Mesenchymal stem cell (in vitro differentiated cells and primary cell): ENCODE measurements around the gene TBC1D3B.
A peak's percentile ranks its signal among the peaks of the same experiment; 100 is the strongest.

Experiments
- DNase-seq: peaks from one replicate; pipeline ENCODE4 v3.0.0-alpha.2; 2013
- H2AFZ ChIP-seq: one replicate; pipeline ENCODE4 v1.6.1; 2013; ENCODE audit warnings: low read depth, mild to moderate bottlenecking, control low read depth, inconsistent platforms, low read length, moderate library complexity
- H2AK5ac ChIP-seq: 2 replicates; pipeline ENCODE4 v1.6.1; 2013; ENCODE audit warnings: low read length, moderate library complexity, mild to moderate bottlenecking, inconsistent platforms; ENCODE audit not compliant: severe bottlenecking
- H2BK120ac ChIP-seq: one replicate; pipeline ENCODE4 v1.6.1; 2013; ENCODE audit warnings: low read depth, mild to moderate bottlenecking, inconsistent platforms, low read length, moderate library complexity
- H2BK12ac ChIP-seq, 2 experiments: one replicate each; pipeline ENCODE4 v1.6.1; 2013; ENCODE audit warnings: inconsistent platforms in 2 of 2, low read length in 2 of 2, mild to moderate bottlenecking in 2 of 2, moderate library complexity in 2 of 2, control low read depth in 1 of 2
- H2BK15ac ChIP-seq: one replicate; pipeline ENCODE4 v1.6.1; 2013; ENCODE audit warnings: mild to moderate bottlenecking, low read depth, inconsistent platforms; ENCODE audit not compliant: poor library complexity, severe bottlenecking
- H2BK5ac ChIP-seq: 2 replicates; pipeline ENCODE4 v1.6.1; 2013; ENCODE audit warnings: low read depth, mild to moderate bottlenecking, low read length, control low read depth, inconsistent platforms; ENCODE audit not compliant: poor library complexity, severe bottlenecking
- H3K14ac ChIP-seq, 2 experiments: one replicate each; pipeline ENCODE4 v1.6.1; 2013; ENCODE audit warnings: inconsistent platforms in 2 of 2, low read length in 2 of 2, control low read depth in 1 of 2, mild to moderate bottlenecking in 1 of 2, moderate library complexity in 1 of 2
- H3K18ac ChIP-seq, 2 experiments: one replicate each; pipeline ENCODE4 v1.6.1; 2013; ENCODE audit warnings: inconsistent platforms in 2 of 2, low read length in 2 of 2, control low read depth in 1 of 2, low read depth in 1 of 2, mild to moderate bottlenecking in 1 of 2
- H3K23ac ChIP-seq, 2 experiments: one replicate each; pipeline ENCODE4 v1.6.1; 2013; ENCODE audit warnings: inconsistent platforms in 2 of 2, low read length in 2 of 2, mild to moderate bottlenecking in 2 of 2, moderate library complexity in 2 of 2, control low read depth in 1 of 2
- H3K27ac ChIP-seq: 2 replicates; pipeline ENCODE4 v1.5.1; 2013; ENCODE audit warnings: mild to moderate bottlenecking, moderate library complexity, low read length, control low read depth, inconsistent platforms; ENCODE audit not compliant: poor library complexity, severe bottlenecking
- H3K27me3 ChIP-seq, 2 experiments: 2 replicates each; pipeline versions ENCODE4 v1.6.1 to v1.7.0; 2013; ENCODE audit warnings: low read length in 2 of 2, mild to moderate bottlenecking in 2 of 2, moderate library complexity in 2 of 2, control low read depth in 1 of 2, inconsistent platforms in 1 of 2; ENCODE audit not compliant: control insufficient read depth in 1 of 2, insufficient read depth in 1 of 2
- H3K36me3 ChIP-seq, 2 experiments: 2 replicates each; pipeline versions ENCODE4 v1.6.1 to v1.7.0; 2013; ENCODE audit warnings: low read length in 2 of 2, control low read depth in 1 of 2, inconsistent platforms in 1 of 2, low read depth in 1 of 2, mild to moderate bottlenecking in 1 of 2; ENCODE audit not compliant: insufficient read depth in 2 of 2, control insufficient read depth in 1 of 2
- H3K4ac ChIP-seq, 2 experiments: one replicate each; pipeline ENCODE4 v1.6.1; 2013; ENCODE audit warnings: inconsistent platforms in 2 of 2, low read length in 2 of 2, mild to moderate bottlenecking in 2 of 2, moderate library complexity in 2 of 2, control low read depth in 1 of 2, low read depth in 1 of 2
- H3K4me1 ChIP-seq: 2 replicates; pipeline ENCODE4 v1.6.1; 2013; ENCODE audit warnings: low read depth, low read length, control low read depth; ENCODE audit not compliant: control insufficient read depth, insufficient read depth
- H3K4me2 ChIP-seq: 2 replicates; pipeline ENCODE4 v1.6.1; 2013; ENCODE audit warnings: low read length, mild to moderate bottlenecking, inconsistent platforms; ENCODE audit not compliant: poor library complexity, severe bottlenecking
- H3K4me3 ChIP-seq, 2 experiments: 2 replicates each; pipeline versions ENCODE4 v1.5.1 to v1.7.0; 2013; ENCODE audit warnings: low read length in 2 of 2, mild to moderate bottlenecking in 2 of 2, control low read depth in 1 of 2, low read depth in 1 of 2; ENCODE audit not compliant: insufficient read depth in 1 of 2
- H3K79me1 ChIP-seq: replicated peaks from 2 replicates; pipeline ENCODE4 v1.6.1; 2013; ENCODE audit warnings: mild to moderate bottlenecking, control low read depth, low read length, inconsistent platforms; ENCODE audit not compliant: poor library complexity, severe bottlenecking
- H3K9ac ChIP-seq: 2 replicates; pipeline ENCODE4 v1.7.0; 2013; ENCODE audit warnings: mild to moderate bottlenecking, low read length, moderate library complexity
- H3K9me3 ChIP-seq: 2 replicates; pipeline ENCODE4 v1.7.0; 2013; ENCODE audit warnings: mild to moderate bottlenecking, low read length; ENCODE audit not compliant: control insufficient read depth
- H4K8ac ChIP-seq: one replicate; pipeline ENCODE4 v1.6.1; 2013; ENCODE audit warnings: inconsistent platforms, mild to moderate bottlenecking, low read length, moderate library complexity
- H4K91ac ChIP-seq: one replicate; pipeline ENCODE4 v1.6.1; 2013; ENCODE audit warnings: mild to moderate bottlenecking, low read length, inconsistent platforms
- WGBS: methylation state at CpG from one replicate; pipeline ENCODE4 v1.1.7; 2013; ENCODE audit warnings: mixed read lengths; 5-methylcytosine and 5-hydroxymethylcytosine counted together

TBC1D3B gene

GRCh38 chr17:36148559-36149295 is 27.7 kb downstream of the TBC1D3B start:
- Histone ChIP-seq H3K9ac (peak overlapping the region; percentile 65), H4K91ac (no peak overlapping the region), H2BK15ac (no peak overlapping the region), H2BK12ac (no peak overlapping the region), H2AK5ac (no peak overlapping the region), H3K36me3 (no peaks in the 10 kb centered on the region), H3K27ac (no peak overlapping the region), H2BK120ac (no peak overlapping the region), H3K4ac (no peak overlapping the region), H3K4me2 (no peak overlapping the region), H3K18ac (no peak overlapping the region), H3K4me3 (peak overlapping the region in 1 of 2 experiments; percentile 62), H3K27me3 (peaks cover 3 to 19% of the 10 kb centered on the region in 2 experiments), H3K4me1 (no peaks in the 10 kb centered on the region), H2BK5ac (no peak overlapping the region), H3K14ac (no peak overlapping the region), H3K23ac (no peak overlapping the region), H3K9me3 (no peaks in the 10 kb centered on the region), H2AFZ (no peak overlapping the region), H3K79me1 (no peaks in the 10 kb centered on the region), H4K8ac (no peak overlapping the region)
- DNase-seq: peak; percentile 53
- 0% methylated on average over 3 of the region's 6 CpGs for WGBS

GRCh38 chr17:36147601-36148000 is 28.8 kb downstream of the TBC1D3B start:
- H2AK5ac ChIP-seq: no peak overlapping the region
- 86% methylated on average over 3 of the region's 3 CpGs for WGBS
- H3K36me3 ChIP-seq: no peaks in the 10 kb centered on the region
- H3K27me3 ChIP-seq: peaks cover 3 to 14% of the 10 kb centered on the region in 2 experiments
- H2BK15ac ChIP-seq: no peak overlapping the region
- no peak overlapping the region for H3K23ac ChIP-seq
- H2BK5ac ChIP-seq: no peak overlapping the region
- no peaks in the 10 kb centered on the region for H3K9me3 ChIP-seq
- H3K4me2 ChIP-seq: no peak overlapping the region
- no peak overlapping the region for H3K14ac ChIP-seq
- no peak overlapping the region for H4K91ac ChIP-seq
- H2BK120ac ChIP-seq: no peak overlapping the region
- no peak overlapping the region for H4K8ac ChIP-seq
- no peak overlapping the region for H2AFZ ChIP-seq
- no peaks in the 10 kb centered on the region for H3K4me1 ChIP-seq
- no peak overlapping the region for H3K27ac ChIP-seq
- no peak for DNase-seq
- H2BK12ac ChIP-seq: no peak overlapping the region
- no peak overlapping the region for H3K4me3 ChIP-seq
- no peak overlapping the region for H3K18ac ChIP-seq
- H3K79me1 ChIP-seq: no peaks in the 10 kb centered on the region
- H3K4ac ChIP-seq: no peak overlapping the region
- no peak overlapping the region for H3K9ac ChIP-seq

- Histone ChIP-seq H3K23ac (no peak overlapping the region), H3K4me1 (no peaks in the 10 kb centered on the region), H2BK5ac (no peak overlapping the region), H3K9ac (no peak overlapping the region), H3K27ac (no peak overlapping the region), H2AFZ (no peak overlapping the region), H3K18ac (no peak overlapping the region), H2BK120ac (no peak overlapping the region), H4K91ac (no peak overlapping the region), H3K14ac (no peak overlapping the region), H3K4me3 (no peak overlapping the region), H3K27me3 (peaks cover 3 to 16% of the 10 kb centered on the region in 2 experiments), H2AK5ac (no peak overlapping the region), H3K4me2 (no peak overlapping the region), H2BK15ac (no peak overlapping the region), H4K8ac (no peak overlapping the region), H3K9me3 (no peaks in the 10 kb centered on the region), H2BK12ac (no peak overlapping the region), H3K79me1 (no peaks in the 10 kb centered on the region), H3K36me3 (no peaks in the 10 kb centered on the region), H3K4ac (no peak overlapping the region)
- 92% methylated on average over 2 of the region's 5 CpGs for WGBS
- no peak for DNase-seq
Observed at GRCh38 chr17:36144981-36145729, 31.3 kb downstream of the TBC1D3B start.

GRCh38 chr17:36144014-36144413 is 32.4 kb downstream of the TBC1D3B start:
- no peak overlapping the region for H3K18ac ChIP-seq
- no peak overlapping the region for H4K91ac ChIP-seq
- no peak overlapping the region for H2AFZ ChIP-seq
- no peak overlapping the region for H2BK5ac ChIP-seq
- peaks cover 3 to 16% of the 10 kb centered on the region in 2 experiments for H3K27me3 ChIP-seq
- no peak overlapping the region for H3K4me3 ChIP-seq
- H3K27ac ChIP-seq: no peak overlapping the region
- no peak overlapping the region for H2BK120ac ChIP-seq
- H3K79me1 ChIP-seq: no peaks in the 10 kb centered on the region
- DNase-seq: no peak
- H2BK15ac ChIP-seq: no peak overlapping the region
- H3K9ac ChIP-seq: no peak overlapping the region
- H3K14ac ChIP-seq: no peak overlapping the region
- H3K23ac ChIP-seq: no peak overlapping the region
- H3K36me3 ChIP-seq: no peaks in the 10 kb centered on the region
- H2BK12ac ChIP-seq: no peak overlapping the region
- no peaks in the 10 kb centered on the region for H3K9me3 ChIP-seq
- H3K4me2 ChIP-seq: no peak overlapping the region
- no peaks in the 10 kb centered on the region for H3K4me1 ChIP-seq
- H4K8ac ChIP-seq: no peak overlapping the region
- H2AK5ac ChIP-seq: no peak overlapping the region
- H3K4ac ChIP-seq: no peak overlapping the region
- WGBS: 78% methylated on average over 1 of the region's 2 CpGs
